ENCODE data around the gene IRF2BP2.

DNA sequence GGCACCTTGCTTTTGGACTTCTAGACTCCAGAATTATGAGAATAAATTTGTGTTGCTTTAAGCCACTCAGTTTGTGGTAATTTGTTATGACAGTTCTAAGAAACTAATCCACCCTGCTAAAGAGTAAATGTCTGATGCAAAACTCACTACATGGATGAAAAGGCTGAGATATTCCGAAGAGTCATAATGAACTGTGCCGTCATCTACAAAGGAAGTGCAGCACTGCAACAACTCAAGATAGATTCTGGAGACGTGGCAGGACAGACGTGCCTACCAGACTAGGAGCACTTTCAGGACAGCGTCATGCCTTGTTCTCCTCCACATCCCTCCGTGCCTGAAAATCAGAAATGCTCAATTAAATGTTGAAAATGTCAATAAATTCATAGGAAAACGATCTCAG, 24.4 kb upstream of the IRF2BP2 start:
- TF ChIP-seq, protein P1, sequence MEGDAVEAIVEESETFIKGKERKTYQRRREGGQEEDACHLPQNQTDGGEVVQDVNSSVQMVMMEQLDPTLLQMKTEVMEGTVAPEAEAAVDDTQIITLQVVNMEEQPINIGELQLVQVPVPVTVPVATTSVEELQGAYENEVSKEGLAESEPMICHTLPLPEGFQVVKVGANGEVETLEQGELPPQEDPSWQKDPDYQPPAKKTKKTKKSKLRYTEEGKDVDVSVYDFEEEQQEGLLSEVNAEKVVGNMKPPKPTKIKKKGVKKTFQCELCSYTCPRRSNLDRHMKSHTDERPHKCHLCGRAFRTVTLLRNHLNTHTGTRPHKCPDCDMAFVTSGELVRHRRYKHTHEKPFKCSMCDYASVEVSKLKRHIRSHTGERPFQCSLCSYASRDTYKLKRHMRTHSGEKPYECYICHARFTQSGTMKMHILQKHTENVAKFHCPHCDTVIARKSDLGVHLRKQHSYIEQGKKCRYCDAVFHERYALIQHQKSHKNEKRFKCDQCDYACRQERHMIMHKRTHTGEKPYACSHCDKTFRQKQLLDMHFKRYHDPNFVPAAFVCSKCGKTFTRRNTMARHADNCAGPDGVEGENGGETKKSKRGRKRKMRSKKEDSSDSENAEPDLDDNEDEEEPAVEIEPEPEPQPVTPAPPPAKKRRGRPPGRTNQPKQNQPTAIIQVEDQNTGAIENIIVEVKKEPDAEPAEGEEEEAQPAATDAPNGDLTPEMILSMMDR (IDR thresholded peaks at IDR 0.05; ENCODE audit: low read length) = no peak
- TF ChIP-seq EZH2 (optimal IDR thresholded peaks at IDR 0.05; ENCODE audit: low read depth, low read length) (no peak), EZH2phosphoT487 (IDR thresholded peaks at IDR 0.05; ENCODE audit: low read length) (no peak)
